AG09309 (cell line): ENCODE data around the gene EBF3.

Experiments
- DNase-seq: peaks from one replicate; pipeline ENCODE4 v3.0.0-alpha.2; 2010; ENCODE audit warnings: low read depth
- H3K4me3 ChIP-seq: 2 replicates; pipeline ENCODE4 v1.5.1; 2011; ENCODE audit warnings: mild to moderate bottlenecking, low read depth, low read length, moderate library complexity; ENCODE audit not compliant: control insufficient read depth
- CTCF ChIP-seq: IDR thresholded peaks from 2 replicates; pipeline ENCODE4 v1.5.1; 2011; ENCODE audit warnings: mild to moderate bottlenecking, low read depth, low read length, inconsistent platforms; ENCODE audit not compliant: insufficient read depth, control insufficient read depth; ENCODE audit errors: missing control alignments

Gene EBF3

GRCh38 chr10:129963641-129964501 is at the start of gene EBF3:
Gene EBF3 (minus strand): TSS chr10:129964274. CDS start chr10:129963768, 506 bp downstream.
- DNase-seq: no peak
- peak within 1 kb of the TSS; percentile 30 for H3K4me3 ChIP-seq
- no peak for TF ChIP-seq CTCF

- DNase-seq: no peak
These were observed 49.5 kb upstream of the EBF3 start for GRCh38 chr10:130013335-130014262.

GRCh38 chr10:130012129-130012528 is 48.1 kb upstream of the EBF3 start:
- H3K4me3 ChIP-seq: no peak overlapping the region
- no peak for TF ChIP-seq CTCF
- DNase-seq: no peak

More at GRCh38 chr10:130013335-130014262, 49.5 kb upstream of the EBF3 start:
- TF ChIP-seq CTCF: no peak
- H3K4me3 ChIP-seq: no peak overlapping the region

GRCh38 chr10:130010653-130011052 is 46.6 kb upstream of the EBF3 start:
- DNase-seq: no peak
- H3K4me3 ChIP-seq: no peak overlapping the region
- TF ChIP-seq CTCF: no peak

DNA sequence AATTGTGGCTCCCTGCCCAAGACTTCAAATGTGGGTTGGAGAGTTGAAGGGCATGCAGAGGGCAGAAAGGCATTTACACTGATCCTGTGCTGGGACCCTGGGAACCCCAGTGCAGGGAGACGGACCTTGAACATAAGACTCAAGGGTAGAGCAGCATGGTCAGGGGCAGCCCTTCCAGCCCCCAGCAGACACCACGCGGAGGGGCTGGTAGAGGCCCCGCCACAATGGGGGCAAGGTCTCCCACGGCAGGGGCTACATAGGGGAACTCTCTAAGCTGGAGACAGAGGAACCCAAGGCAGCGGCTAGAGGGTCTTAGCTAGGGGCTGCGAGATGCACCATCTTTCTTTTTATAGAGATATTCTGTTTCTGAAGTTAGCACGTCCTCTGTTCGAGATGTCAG is 45.2 kb upstream of the EBF3 start:
- H3K4me3 ChIP-seq: no peak overlapping the region
- TF ChIP-seq CTCF: no peak
- no peak for DNase-seq

GRCh38 chr10:130003787-130004613 is 39.9 kb upstream of the EBF3 start:
- no peak overlapping the region for H3K4me3 ChIP-seq
- TF ChIP-seq CTCF: no peak
- no peak for DNase-seq
